H7 (cell line): ENCODE data around the gene CACNG4. TPM values are rescaled to one million over a fixed set of nuclear protein-coding genes. Genes with fewer than 3 reads are reported as not detected.
A peak's percentile ranks its signal among the peaks of the same experiment; 100 is the strongest.

Experiments used
- DNase-seq: peaks from one replicate; pipeline ENCODE4 v3.0.0; 2012
- H3K27me3 ChIP-seq: 2 replicates; pipeline ENCODE4 v1.6.0; 2011; ENCODE audit warnings: mild to moderate bottlenecking, low read length; ENCODE audit not compliant: control insufficient read depth, insufficient read depth
- H3K36me3 ChIP-seq: replicated peaks from 2 replicates; pipeline ENCODE4 v1.5.1; 2011; ENCODE audit warnings: low read length; ENCODE audit not compliant: control insufficient read depth, insufficient read depth
- H3K4me3 ChIP-seq: 2 replicates; pipeline ENCODE4 v1.5.1; 2011; ENCODE audit warnings: low read depth, mild to moderate bottlenecking, control low read depth, low read length, moderate library complexity; ENCODE audit not compliant: insufficient read depth
- total RNA-seq: library from RNA; depleted of rRNA; stranded (reverse); fragments of >200 nt; shearing (Covaris generic); gene quantifications from 2 replicates; pipeline ENCODE4 v1.2.3, GENCODE V29; 2014; rRNA removed

The CACNG4 gene
- total RNA-seq = 1.1 and 1.3 TPM in 2 replicates

GRCh38 chr17:66963909-66964771, at the start of gene CACNG4:
Gene CACNG4 (plus strand): TSS chr17:66964707. CDS start chr17:66964912, 205 bp downstream.
- Histone ChIP-seq H3K4me3 (peak within 1 kb of the TSS; percentile 67), H3K27me3 (peaks cover 50% of the 10 kb centered on the region), H3K36me3 (no peaks in the 10 kb centered on the region)
- peak; percentile 94 for DNase-seq

- H3K27me3 ChIP-seq = no peaks in the 10 kb centered on the region
- H3K4me3 ChIP-seq = no peak overlapping the region
- H3K36me3 ChIP-seq = no peaks in the 10 kb centered on the region
- peak; percentile 72 for DNase-seq
Observed at GRCh38 chr17:66915204-66915611, 49.3 kb upstream of the CACNG4 start.

- Histone ChIP-seq H3K27me3 (no peaks in the 10 kb centered on the region), H3K4me3 (no peak overlapping the region), H3K36me3 (no peaks in the 10 kb centered on the region)
- DNase-seq = no peak
Observed at GRCh38 chr17:66915792-66916191, 48.7 kb upstream of the CACNG4 start.

GRCh38 chr17:66916946-66917345, 47.6 kb upstream of the CACNG4 start:
- DNase-seq = no peak
- Histone ChIP-seq H3K36me3 (no peaks in the 10 kb centered on the region), H3K27me3 (no peaks in the 10 kb centered on the region), H3K4me3 (no peak overlapping the region)

- H3K27me3 ChIP-seq = no peaks in the 10 kb centered on the region
- H3K36me3 ChIP-seq = no peaks in the 10 kb centered on the region
- H3K4me3 ChIP-seq = no peak overlapping the region
- no peak for DNase-seq
Observed at GRCh38 chr17:66918896-66919295, 45.6 kb upstream of the CACNG4 start.

GRCh38 chr17:66920435-66920834, 44.1 kb upstream of the CACNG4 start:
- Histone ChIP-seq H3K36me3 (no peaks in the 10 kb centered on the region), H3K27me3 (no peaks in the 10 kb centered on the region), H3K4me3 (no peak overlapping the region)
- no peak for DNase-seq

GRCh38 chr17:66920950-66921349, 43.6 kb upstream of the CACNG4 start:
- no peak for DNase-seq
- no peaks in the 10 kb centered on the region for H3K36me3 ChIP-seq
- no peak overlapping the region for H3K4me3 ChIP-seq
- H3K27me3 ChIP-seq = no peaks in the 10 kb centered on the region

GRCh38 chr17:66923886-66924285, 40.6 kb upstream of the CACNG4 start:
- H3K36me3 ChIP-seq = no peaks in the 10 kb centered on the region
- no peak overlapping the region for H3K4me3 ChIP-seq
- DNase-seq = no peak
- no peaks in the 10 kb centered on the region for H3K27me3 ChIP-seq

GRCh38 chr17:66925811-66926500, 38.6 kb upstream of the CACNG4 start:
- Histone ChIP-seq H3K27me3 (no peaks in the 10 kb centered on the region), H3K36me3 (no peaks in the 10 kb centered on the region), H3K4me3 (no peak overlapping the region)
- DNase-seq = no peak

GRCh38 chr17:66928949-66929348, 35.6 kb upstream of the CACNG4 start:
- DNase-seq = no peak
- H3K36me3 ChIP-seq = no peaks in the 10 kb centered on the region
- no peaks in the 10 kb centered on the region for H3K27me3 ChIP-seq
- no peak overlapping the region for H3K4me3 ChIP-seq

- no peak overlapping the region for H3K4me3 ChIP-seq
- no peak for DNase-seq
- no peaks in the 10 kb centered on the region for H3K27me3 ChIP-seq
- no peaks in the 10 kb centered on the region for H3K36me3 ChIP-seq
Observed at GRCh38 chr17:66929591-66929990, 34.9 kb upstream of the CACNG4 start.

- DNase-seq = peak; percentile 67
- no peak overlapping the region for H3K4me3 ChIP-seq
- H3K27me3 ChIP-seq = no peaks in the 10 kb centered on the region
- H3K36me3 ChIP-seq = no peaks in the 10 kb centered on the region
Observed at GRCh38 chr17:66930933-66931332, 33.6 kb upstream of the CACNG4 start.

- no peak for DNase-seq
- no peaks in the 10 kb centered on the region for H3K36me3 ChIP-seq
- H3K4me3 ChIP-seq = no peak overlapping the region
- no peaks in the 10 kb centered on the region for H3K27me3 ChIP-seq
Observed at GRCh38 chr17:66932311-66932710, 32.2 kb upstream of the CACNG4 start.

GRCh38 chr17:66934040-66934439, 30.5 kb upstream of the CACNG4 start:
- DNase-seq = no peak
- H3K36me3 ChIP-seq = no peaks in the 10 kb centered on the region
- no peaks in the 10 kb centered on the region for H3K27me3 ChIP-seq
- H3K4me3 ChIP-seq = no peak overlapping the region

- no peak for DNase-seq
- no peak overlapping the region for H3K4me3 ChIP-seq
- no peaks in the 10 kb centered on the region for H3K27me3 ChIP-seq
- H3K36me3 ChIP-seq = no peaks in the 10 kb centered on the region
Observed at GRCh38 chr17:66935717-66936116, 28.8 kb upstream of the CACNG4 start.
